ENCODE results near the gene DAPK2. TPM values are rescaled to one million over a fixed set of nuclear protein-coding genes. Genes with fewer than 3 reads are reported as not detected.
"Not testable (repeated sequence)": the region's sequence is repeated elsewhere in the genome, so short reads cannot be mapped to it uniquely, and the experiment has no call there.

The DAPK2 gene
- total RNA-seq, 1 donor from 2014 or later = 2.6 TPM

GRCh38 chr15:64060716-64061115 is 14.4 kb upstream of the DAPK2 start:
- Mint-ChIP-seq H3K36me3 (no peaks in the 10 kb centered on the region), H3K4me3 (no peak overlapping the region), H3K4me1 (no peaks in the 10 kb centered on the region), H3K27me3 (ENCODE audit: low read depth) (peaks cover 2% of the 10 kb centered on the region), H3K9me3 (no peaks in the 10 kb centered on the region), H3K27ac (no peak overlapping the region)
- no peak for TF ChIP-seq CTCF (IDR thresholded peaks at IDR 0.05; ENCODE audit: unreplicated experiment)
- DNase-seq (ENCODE audit: low spot score in 2 of 2, unreplicated experiment in 2 of 2) = no peak

- H3K9me3 Mint-ChIP-seq; H3K36me3 Mint-ChIP-seq; H3K27ac Mint-ChIP-seq; H3K4me1 Mint-ChIP-seq; H3K27me3 Mint-ChIP-seq (ENCODE audit: low read depth); DNase-seq (ENCODE audit: low spot score in 2 of 2, unreplicated experiment in 2 of 2); H3K4me3 Mint-ChIP-seq: not testable (repeated sequence)
Observed at GRCh38 chr15:64059104-64059503, 12.8 kb upstream of the DAPK2 start.

GRCh38 chr15:64058279-64058678 is 12.0 kb upstream of the DAPK2 start:
- Mint-ChIP-seq H3K4me3 (no peak overlapping the region), H3K27me3 (ENCODE audit: low read depth) (peaks cover under 1% of the 10 kb centered on the region), H3K36me3 (no peaks in the 10 kb centered on the region), H3K27ac (no peak overlapping the region), H3K4me1 (no peaks in the 10 kb centered on the region), H3K9me3 (no peaks in the 10 kb centered on the region)
- DNase-seq (ENCODE audit: low spot score in 2 of 2, unreplicated experiment in 2 of 2) = no peak
- TF ChIP-seq CTCF (IDR thresholded peaks at IDR 0.05; ENCODE audit: unreplicated experiment) = no peak

- H3K4me1 Mint-ChIP-seq; H3K9me3 Mint-ChIP-seq; DNase-seq (ENCODE audit: low spot score in 2 of 2, unreplicated experiment in 2 of 2): not testable (repeated sequence)
Observed at GRCh38 chr15:64053674-64054073, 7.4 kb upstream of the DAPK2 start.

GRCh38 chr15:64052925-64053491 is 6.7 kb upstream of the DAPK2 start:
- no peak overlapping the region for H3K27ac Mint-ChIP-seq
- no peak for TF ChIP-seq CTCF (IDR thresholded peaks at IDR 0.05; ENCODE audit: unreplicated experiment)

More at GRCh38 chr15:64053674-64054073, 7.4 kb upstream of the DAPK2 start:
- not testable (repeated sequence) for H3K27ac Mint-ChIP-seq; H3K36me3 Mint-ChIP-seq; H3K27me3 Mint-ChIP-seq (ENCODE audit: low read depth); H3K4me3 Mint-ChIP-seq

GRCh38 chr15:64051407-64052259 is 5.3 kb upstream of the DAPK2 start:
- no peaks in the 10 kb centered on the region for H3K36me3 Mint-ChIP-seq
- DNase-seq (ENCODE audit: low spot score in 2 of 2, unreplicated experiment in 2 of 2) = no peak
- TF ChIP-seq CTCF (IDR thresholded peaks at IDR 0.05; ENCODE audit: unreplicated experiment) = no peak
- no peak overlapping the region for H3K27ac Mint-ChIP-seq
- H3K4me1 Mint-ChIP-seq = peaks cover 4% of the 10 kb centered on the region
- no peaks in the 10 kb centered on the region for H3K9me3 Mint-ChIP-seq
- no peak overlapping the region for H3K4me3 Mint-ChIP-seq
- H3K27me3 Mint-ChIP-seq (ENCODE audit: low read depth) = peaks cover 26% of the 10 kb centered on the region

More at GRCh38 chr15:64052925-64053491, 6.7 kb upstream of the DAPK2 start:
- no peaks in the 10 kb centered on the region for H3K36me3 Mint-ChIP-seq
- H3K4me1 Mint-ChIP-seq = no peaks in the 10 kb centered on the region
- H3K4me3 Mint-ChIP-seq = no peak overlapping the region
- DNase-seq (ENCODE audit: low spot score in 2 of 2, unreplicated experiment in 2 of 2) = no peak
- H3K9me3 Mint-ChIP-seq = no peaks in the 10 kb centered on the region
- H3K27me3 Mint-ChIP-seq (ENCODE audit: low read depth) = peaks cover 12% of the 10 kb centered on the region
